GM12878 (cell line): ENCODE results near the gene EOMES. TPM values are rescaled to one million over a fixed set of nuclear protein-coding genes. Genes with fewer than 3 reads are reported as not detected.

Experiments used
- ATAC-seq: fragments of 200-7000 bp; cut with Tn5 transposase; 3 replicates; pipeline ENCODE4 v1.9.1; 2020; ENCODE audit warnings: mild to moderate bottlenecking, moderate library complexity
- BruUV-seq: library from RNA; stranded (reverse); fragments of 400-500 nt; replicated peaks from 2 replicates; lab custom pipeline; 2021; lab: Mats Ljungman, UMichigan
- CTCF ChIA-PET: fragments of 300-600 bp; sonication (Branson Sonifier 250); formaldehyde crosslinking; extraction: SDS; loops from one replicate; lab custom pipeline; 2021; ENCODE audit warnings: inconsistent platforms; lab: Yijun Ruan, JAX
- POLR2A ChIA-PET: fragments of 350-600 bp; formaldehyde crosslinking; extraction: SDS; loops from one replicate; lab custom pipeline; 2021; ENCODE audit warnings: inconsistent platforms; lab: Charles Lee
- RAD21 ChIA-PET: fragments of 300-600 bp; sonication (Branson Sonifier 250); formaldehyde crosslinking; loops from one replicate; lab custom pipeline; 2023; ENCODE audit warnings: antibody characterized with exemption; ENCODE audit not compliant: unreplicated experiment; lab: Charles Lee
- SMC1A ChIA-PET: fragments of 300-600 bp; sonication (Branson Sonifier 250); formaldehyde crosslinking; loops from one replicate; lab custom pipeline; 2023; ENCODE audit not compliant: unreplicated experiment, uncharacterized antibody; lab: Charles Lee
- DNase-seq: peaks from one replicate; pipeline ENCODE4 v3.0.0-alpha.2; 2011; ENCODE audit warnings: low read depth, low spot score
- FAIRE-seq: peaks from 3 replicates; lab custom pipeline; 2011; peaks lifted over from hg19 to GRCh38; lab: Jason Lieb, UNC
- H2AFZ ChIP-seq: 2 replicates; pipeline ENCODE4 v1.6.0; 2011; ENCODE audit warnings: low read depth, low read length, control low read depth; ENCODE audit not compliant: control insufficient read depth
- H3K27ac ChIP-seq: 2 replicates; pipeline ENCODE4 v1.5.1; 2011; ENCODE audit warnings: control low read depth; ENCODE audit not compliant: control insufficient read depth, insufficient read depth
- H3K27me3 ChIP-seq, 2 experiments: replicated peaks in 1 of 2; 2 replicates each; pipeline versions ENCODE4 v1.6.0 to v1.6.1; 2011; ENCODE audit warnings: low read length in 1 of 2; ENCODE audit not compliant: control insufficient read depth in 2 of 2, insufficient read depth in 2 of 2
- H3K36me3 ChIP-seq, 2 experiments: 2 replicates each; pipeline ENCODE4 v1.5.1; 2011; ENCODE audit warnings: low read length in 1 of 2; ENCODE audit not compliant: control insufficient read depth in 2 of 2, insufficient read depth in 2 of 2
- H3K4me1 ChIP-seq: 2 replicates; pipeline ENCODE4 v1.6.1; 2011; ENCODE audit warnings: mild to moderate bottlenecking, low read length, moderate library complexity, mixed read lengths; ENCODE audit not compliant: control insufficient read depth, insufficient read depth
- H3K4me2 ChIP-seq: 2 replicates; pipeline ENCODE4 v1.6.0; 2011; ENCODE audit warnings: control low read depth; ENCODE audit not compliant: control insufficient read depth, insufficient read depth
- H3K4me3 ChIP-seq: fragments of 200-600 bp; sonication (generic); 2 replicates; pipeline ENCODE4 v1.5.1; 2016
- H3K79me2 ChIP-seq: 2 replicates; pipeline ENCODE4 v1.6.0; 2011; ENCODE audit warnings: low read length; ENCODE audit not compliant: control insufficient read depth, insufficient read depth
- H3K9ac ChIP-seq: 2 replicates; pipeline ENCODE4 v1.8.0; 2011; ENCODE audit warnings: low read length, control low read depth, mixed read lengths; ENCODE audit not compliant: control insufficient read depth, insufficient read depth
- H3K9me3 ChIP-seq: replicated peaks from 3 replicates; pipeline ENCODE4 v1.5.1; 2011; ENCODE audit warnings: mild to moderate bottlenecking, low read length; ENCODE audit not compliant: control insufficient read depth, insufficient read depth
- H4K20me1 ChIP-seq: 2 replicates; pipeline ENCODE4 v1.6.0; 2011; ENCODE audit not compliant: control insufficient read depth, insufficient read depth
- IKZF2 ChIP-seq, 2 experiments: fragments of 450-650 bp; IDR thresholded peaks; 2 replicates each; pipeline ENCODE4 v1.6.1; 2017; ENCODE audit warnings: mild to moderate bottlenecking in 2 of 2, moderate library complexity in 2 of 2
- LARP7 ChIP-seq: fragments of 450-650 bp; IDR thresholded peaks from 2 replicates; pipeline ENCODE4 v1.6.1; 2017; ENCODE audit warnings: mild to moderate bottlenecking
- MEF2B ChIP-seq: fragments of 450-650 bp; IDR thresholded peaks from 2 replicates; pipeline ENCODE4 v1.6.1; 2018; ENCODE audit warnings: mild to moderate bottlenecking, moderate library complexity; ENCODE audit not compliant: partially characterized antibody, poor library complexity, severe bottlenecking
- MTA2 ChIP-seq: fragments of 450-650 bp; IDR thresholded peaks from 2 replicates; pipeline ENCODE4 v1.6.1; 2016; ENCODE audit warnings: low read depth, mild to moderate bottlenecking, moderate library complexity
- PAX8 ChIP-seq: fragments of 450-650 bp; IDR thresholded peaks from 2 replicates; pipeline ENCODE4 v1.6.1; 2017; ENCODE audit warnings: mild to moderate bottlenecking, moderate library complexity
- WGBS: methylation state at CpG from one replicate; pipeline ENCODE4 v1.1.6; 2016; ENCODE audit warnings: low lambda C conversion rate; ENCODE audit not compliant: insufficient replicate concordance, insufficient coverage; ENCODE audit errors: missing lambda C conversion rate; 5-methylcytosine and 5-hydroxymethylcytosine counted together
- in situ Hi-C: fragments of 300-500 bp; cut with MboI; formaldehyde crosslinking; loops from 9 replicates; pipeline ENCODE4 v1.14.3; 2018; ENCODE audit warnings: mixed read lengths
- intact Hi-C: fragments of 100-400 bp; cut with micrococcal nuclease; formaldehyde crosslinking; loops from one replicate; pipeline ENCODE4 v1.14.2; 2022; ENCODE audit not compliant: unreplicated experiment
- polyA plus RNA-seq, 11 experiments: library from polyadenylated mRNA; depleted of rRNA in 4 of 11; unstranded in 6 of 11; stranded (reverse) in 5 of 11; fragments of >200 nt; fragmentation: Nextera tagmentation in 4 of 11; fragmentation: Illumina TruSeq in 1 of 11; extraction: Ambion mirVana in 4 of 11; extraction: Trizol in 1 of 11; gene quantifications; 1 replicate in 1 of 11; 2 replicates in 10 of 11; pipeline versions ENCODE4 v1.2.1 to v1.2.3, GENCODE V29; 2011 to 2016; ENCODE audit warnings: inconsistent platforms in 2 of 11, missing spikeins in 2 of 11, low read depth in 1 of 11
- total RNA-seq, 4 experiments: library from RNA; depleted of rRNA in 3 of 4; stranded (reverse); fragments of >200 nt in 3 of 4; fragmentation: Illumina TruSeq in 1 of 4; extraction: Trizol in 1 of 4; gene quantifications; 2 replicates each; pipeline versions ENCODE4 v1.2.1 to v1.2.3, GENCODE V29; 2013 to 2021
- TF ChIP-seq, protein P1 (sequence below): fragments of 450-650 bp; IDR thresholded peaks from 2 replicates; pipeline ENCODE4 v1.6.1; 2017; ENCODE audit warnings: mild to moderate bottlenecking, low read depth, inconsistent platforms; ENCODE audit not compliant: poor library complexity, severe bottlenecking
- TF ChIP-seq, protein P2 (sequence below): fragments of 450-650 bp; IDR thresholded peaks from 2 replicates; pipeline ENCODE4 v1.6.1; 2017; ENCODE audit warnings: low read depth, mild to moderate bottlenecking, moderate library complexity

EOMES gene
- total and polyA plus RNA-seq, 10 of the 15 experiments (the other 5 are each of a cell fraction or from before 2014, with no cell fraction given): 1.5 to 178 (median 4.5) TPM

DNA sequence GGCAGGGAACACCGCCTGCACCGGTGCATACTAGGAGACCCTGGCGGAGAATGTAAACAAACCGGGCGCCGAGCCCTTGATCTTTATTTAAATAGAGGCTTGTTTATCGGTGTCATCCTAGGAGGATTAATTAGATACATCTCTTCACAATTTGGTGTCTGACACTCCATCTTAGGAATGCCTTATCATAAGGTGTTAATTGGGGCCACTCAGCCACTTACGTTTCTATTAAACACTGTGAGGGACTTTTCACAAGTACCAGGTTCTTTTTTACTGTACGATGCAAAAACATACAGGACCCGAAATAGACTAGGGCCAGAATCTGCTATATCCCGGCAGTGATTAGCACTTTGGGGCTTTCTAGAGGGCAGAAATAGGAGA is 8.0 kb downstream of the EOMES start:
- CTCF ChIA-PET: interaction anchor here (1.2 to 3.8 kb wide), 6 partner anchors 14 to 614 kb away, joined by 4 to 140 read pairs (median 22); no protein-coding TSS in a partner anchor
- in situ Hi-C loops (loop anchor here (5.0 to 10.0 kb wide), 2 partner anchors 421 to 618 kb away; no protein-coding TSS in a partner anchor), intact Hi-C loops (loop anchor here (5.0 kb wide), 2 partner anchors 323 to 408 kb away; no protein-coding TSS in a partner anchor)
- ATAC-seq (peak; percentile 23), FAIRE-seq (no peak), DNase-seq (no peak)
- Histone ChIP-seq H3K4me2 (no peak overlapping the region), H3K27ac (no peak overlapping the region), H3K4me1 (no peaks in the 10 kb centered on the region), H4K20me1 (no peaks in the 10 kb centered on the region), H3K27me3 (peaks cover 2 to 22% of the 10 kb centered on the region in 2 experiments), H3K4me3 (no peak overlapping the region), H3K36me3 (no peaks in the 10 kb centered on the region), H2AFZ (no peak overlapping the region), H3K9ac (no peak overlapping the region), H3K9me3 (no peaks in the 10 kb centered on the region), H3K79me2 (no peaks in the 10 kb centered on the region)
- WGBS: 44% methylated on average over 11 of the region's 11 CpGs
- RAD21 ChIA-PET: interaction anchor here (0.6 to 11.7 kb wide), 7 partner anchors 8 to 613 kb away, joined by 3 to 186 read pairs (median 47); partner anchors contain the start of gene EOMES
- TF ChIP-seq MTA2 (peak; percentile 88), IKZF2 (IDR thresholded peaks at IDR 0.05) (peak; percentile 12 to 36; a peak in 2 of 4 replicates), PAX8 (no peak), LARP7 (no peak), MEF2B (peak; percentile 56)
- TF ChIP-seq, protein P1, sequence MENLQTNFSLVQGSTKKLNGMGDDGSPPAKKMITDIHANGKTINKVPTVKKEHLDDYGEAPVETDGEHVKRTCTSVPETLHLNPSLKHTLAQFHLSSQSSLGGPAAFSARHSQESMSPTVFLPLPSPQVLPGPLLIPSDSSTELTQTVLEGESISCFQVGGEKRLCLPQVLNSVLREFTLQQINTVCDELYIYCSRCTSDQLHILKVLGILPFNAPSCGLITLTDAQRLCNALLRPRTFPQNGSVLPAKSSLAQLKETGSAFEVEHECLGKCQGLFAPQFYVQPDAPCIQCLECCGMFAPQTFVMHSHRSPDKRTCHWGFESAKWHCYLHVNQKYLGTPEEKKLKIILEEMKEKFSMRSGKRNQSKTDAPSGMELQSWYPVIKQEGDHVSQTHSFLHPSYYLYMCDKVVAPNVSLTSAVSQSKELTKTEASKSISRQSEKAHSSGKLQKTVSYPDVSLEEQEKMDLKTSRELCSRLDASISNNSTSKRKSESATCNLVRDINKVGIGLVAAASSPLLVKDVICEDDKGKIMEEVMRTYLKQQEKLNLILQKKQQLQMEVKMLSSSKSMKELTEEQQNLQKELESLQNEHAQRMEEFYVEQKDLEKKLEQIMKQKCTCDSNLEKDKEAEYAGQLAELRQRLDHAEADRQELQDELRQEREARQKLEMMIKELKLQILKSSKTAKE: peak; percentile 68
- TF ChIP-seq, protein P2, sequence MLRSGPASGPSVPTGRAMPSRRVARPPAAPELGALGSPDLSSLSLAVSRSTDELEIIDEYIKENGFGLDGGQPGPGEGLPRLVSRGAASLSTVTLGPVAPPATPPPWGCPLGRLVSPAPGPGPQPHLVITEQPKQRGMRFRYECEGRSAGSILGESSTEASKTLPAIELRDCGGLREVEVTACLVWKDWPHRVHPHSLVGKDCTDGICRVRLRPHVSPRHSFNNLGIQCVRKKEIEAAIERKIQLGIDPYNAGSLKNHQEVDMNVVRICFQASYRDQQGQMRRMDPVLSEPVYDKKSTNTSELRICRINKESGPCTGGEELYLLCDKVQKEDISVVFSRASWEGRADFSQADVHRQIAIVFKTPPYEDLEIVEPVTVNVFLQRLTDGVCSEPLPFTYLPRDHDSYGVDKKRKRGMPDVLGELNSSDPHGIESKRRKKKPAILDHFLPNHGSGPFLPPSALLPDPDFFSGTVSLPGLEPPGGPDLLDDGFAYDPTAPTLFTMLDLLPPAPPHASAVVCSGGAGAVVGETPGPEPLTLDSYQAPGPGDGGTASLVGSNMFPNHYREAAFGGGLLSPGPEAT: peak; percentile 48
- no TSS peak for BruUV-seq
- SMC1A ChIA-PET: interaction anchor here (0.9 to 11.7 kb wide), 10 partner anchors 17 to 634 kb away, joined by 3 to 139 read pairs (median 7); partner anchors contain the start of genes AZI2 and ZCWPW2
- POLR2A ChIA-PET: interaction anchor here (0.6 to 2.5 kb wide), 6 partner anchors 8 to 573 kb away, joined by 3 to 26 read pairs (median 4); partner anchors contain the start of gene EOMES
